ENCODE data around the gene ZFAND3.
A peak's percentile ranks its signal among the peaks of the same experiment; 100 is the strongest.

The ZFAND3 gene

DNA sequence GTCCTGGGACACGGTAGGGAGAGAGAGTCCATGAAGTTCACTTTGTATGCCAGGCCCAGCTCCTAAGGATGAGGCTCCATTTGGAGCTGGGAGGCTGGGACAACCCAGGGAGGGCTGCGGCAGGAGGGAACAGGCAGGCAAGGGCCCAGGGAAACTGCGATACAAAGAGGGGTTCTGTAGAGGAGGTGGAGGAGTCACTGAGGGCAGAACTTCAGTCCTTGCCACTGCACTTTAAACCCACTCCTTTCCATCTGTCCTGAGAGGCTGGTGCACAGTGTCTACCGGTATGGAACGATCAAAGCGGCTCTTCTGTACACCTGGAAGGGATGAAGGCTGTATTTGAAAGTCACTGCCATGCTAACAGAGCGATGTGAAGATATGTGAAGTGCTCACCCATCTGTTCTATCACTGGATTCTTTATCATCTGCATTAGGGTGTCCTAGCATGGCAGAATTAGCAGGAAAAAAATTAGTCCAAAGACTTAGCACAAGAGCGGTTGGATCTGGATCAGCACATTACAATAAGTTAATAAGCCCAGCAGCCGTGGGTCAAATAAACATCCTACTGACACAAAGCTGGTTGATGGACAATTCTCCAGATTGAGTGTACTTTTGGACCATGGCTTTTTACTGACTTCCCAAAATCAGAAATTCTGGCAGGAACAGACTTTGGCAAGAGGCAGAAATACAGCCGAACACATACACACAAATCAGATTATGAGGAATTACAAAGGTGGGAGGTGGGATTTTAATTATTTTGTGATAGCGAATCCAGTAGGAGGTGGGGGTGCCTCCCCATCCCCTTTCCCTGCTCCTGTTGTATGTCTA lies 20.9 kb upstream of the ZFAND3 start:
- no peak for DNase-seq

GRCh38 chr6:37799263-37799644 lies 20.3 kb upstream of the ZFAND3 start:
- DNase-seq, result no peak

- DNase-seq, result no peak
Observed at GRCh38 chr6:37800703-37801604, 18.6 kb upstream of the ZFAND3 start.

DNA sequence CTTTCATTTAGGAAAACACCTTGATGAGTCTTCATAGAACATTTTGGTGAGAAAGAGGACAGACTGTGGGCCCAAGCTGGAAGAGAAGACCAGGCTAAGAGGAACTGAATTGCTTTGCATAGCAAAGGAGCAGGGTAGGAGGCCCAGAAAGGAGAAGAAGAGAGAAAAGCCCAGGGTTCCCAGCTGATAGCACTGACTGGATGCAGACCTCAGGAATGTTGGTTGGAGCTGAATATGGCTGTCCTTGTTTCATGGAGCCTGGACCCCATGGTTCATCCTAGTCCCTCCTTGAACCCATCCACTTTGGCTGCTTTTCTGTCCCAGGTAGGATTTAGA lies 18.0 kb upstream of the ZFAND3 start:
- no peak for DNase-seq

GRCh38 chr6:37802810-37803209 lies 16.7 kb upstream of the ZFAND3 start:
- DNase-seq, result peak; percentile 78

- DNase-seq, result peak; percentile 64
Observed at GRCh38 chr6:37804586-37804985, 14.9 kb upstream of the ZFAND3 start.

- no peak for DNase-seq
Observed at GRCh38 chr6:37806213-37806612, 13.3 kb upstream of the ZFAND3 start.

- DNase-seq, result no peak
Observed at GRCh38 chr6:37807656-37808055, 11.9 kb upstream of the ZFAND3 start.

DNA sequence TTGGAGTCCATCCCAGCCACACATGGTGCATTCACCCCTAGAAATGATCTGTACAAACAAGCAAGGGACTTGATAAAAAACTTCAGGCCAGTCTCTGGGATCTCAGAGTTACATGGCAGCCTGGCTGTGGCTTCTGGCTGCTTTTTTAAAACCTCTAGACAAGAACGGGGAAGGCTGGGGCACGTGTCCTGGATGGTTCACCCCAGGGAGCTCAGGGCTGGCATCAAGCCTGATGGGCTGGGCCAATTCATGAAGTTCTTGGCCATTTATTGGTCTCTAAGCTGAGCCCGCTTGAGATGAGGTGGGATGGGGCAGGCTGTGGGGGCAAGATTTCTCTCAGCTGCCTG lies 10.4 kb upstream of the ZFAND3 start:
- no peak for DNase-seq

DNA sequence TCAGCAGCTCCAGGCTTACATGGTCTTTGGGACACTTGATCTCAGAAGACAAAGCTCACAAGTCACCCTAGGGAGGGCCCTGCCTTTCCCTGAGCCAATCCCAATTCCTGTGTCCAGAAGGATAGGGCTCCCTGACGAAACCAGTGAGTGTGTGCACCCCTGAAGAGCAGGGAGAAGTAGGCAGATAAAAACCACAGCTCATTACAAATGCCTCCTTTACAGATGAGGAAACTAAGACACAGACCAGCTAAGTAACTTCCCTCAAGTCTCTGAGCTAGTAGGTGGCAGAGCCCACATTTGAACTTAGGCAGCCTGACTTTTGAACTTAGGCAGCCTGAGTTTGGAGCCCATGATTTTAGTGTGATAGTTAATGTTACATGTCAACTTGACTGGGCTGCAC lies 6.7 kb upstream of the ZFAND3 start:
- DNase-seq, result peak; percentile 46

- no peak for DNase-seq
Observed at GRCh38 chr6:37814374-37814773, 5.2 kb upstream of the ZFAND3 start.

- DNase-seq, result no peak
Observed at GRCh38 chr6:37816599-37817375, 2.7 kb upstream of the ZFAND3 start.

GRCh38 chr6:37818536-37819176 lies 871 bp upstream of the ZFAND3 start:
- peak; percentile 99 for DNase-seq

GRCh38 chr6:37819802-37820717 lies 533 bp downstream of the ZFAND3 start:
- DNase-seq, result peak; percentile 88

- no peak for DNase-seq
Observed at GRCh38 chr6:37820718-37821079, 1.2 kb downstream of the ZFAND3 start.

DNA sequence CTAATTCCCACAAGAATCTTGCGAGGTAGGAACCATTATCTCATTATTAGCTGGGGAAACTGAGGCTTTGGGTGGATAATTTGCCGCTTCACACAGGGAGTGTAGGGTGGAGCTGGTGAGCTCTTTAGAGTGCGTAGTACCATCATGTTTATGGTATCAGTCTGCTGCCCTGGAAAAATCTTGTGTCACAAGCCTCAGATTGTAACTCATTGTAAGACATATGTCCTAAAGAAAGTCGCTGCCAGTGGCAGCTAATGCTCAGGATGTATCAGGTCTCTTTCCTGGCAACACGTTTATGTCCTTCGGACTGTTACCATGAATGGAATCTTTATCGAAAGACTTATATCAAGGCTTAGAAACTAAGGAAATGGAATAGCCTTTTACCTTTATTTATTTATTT lies 1.9 kb downstream of the ZFAND3 start:
- no peak for DNase-seq

- DNase-seq, result no peak
Observed at GRCh38 chr6:37822851-37823682, 3.5 kb downstream of the ZFAND3 start.

DNA sequence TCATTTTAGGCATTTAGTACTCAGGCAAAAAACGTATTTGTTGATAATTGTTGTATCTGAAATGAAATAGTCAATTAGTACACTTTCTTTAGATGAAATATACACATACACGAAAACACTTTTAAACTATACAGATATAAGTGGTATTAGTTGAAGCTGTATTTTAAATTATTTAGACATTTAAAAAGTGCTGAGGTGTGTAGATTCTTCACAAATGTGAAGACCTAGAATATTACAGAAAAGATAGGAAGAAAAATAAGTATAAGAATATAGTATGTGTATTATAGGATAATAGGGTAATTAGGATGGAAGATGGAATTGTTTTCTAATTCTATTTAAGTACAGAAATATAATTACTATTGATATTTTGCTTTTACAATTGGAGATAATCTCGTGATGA lies 4.6 kb downstream of the ZFAND3 start:
- DNase-seq, result no peak

- peak; percentile 87 for DNase-seq
Observed at GRCh38 chr6:37826188-37826587, 6.7 kb downstream of the ZFAND3 start.

GRCh38 chr6:37826993-37827392 lies 7.5 kb downstream of the ZFAND3 start:
- no peak for DNase-seq
